MM.1S (cell line): ENCODE results near the gene PEAR1.

ENCODE experiments used
- DNase-seq: peaks from one replicate; pipeline ENCODE4 v3.0.0-alpha.2; 2015
- H2AFZ ChIP-seq: fragments of 300-600 bp; sonication (generic); 2 replicates; pipeline ENCODE4 v1.6.0; 2016; ENCODE audit warnings: antibody characterized with exemption, low read length
- H3F3A ChIP-seq: fragments of 300-600 bp; sonication (generic); 2 replicates; pipeline ENCODE4 v1.6.1; 2016; ENCODE audit warnings: mild to moderate bottlenecking, antibody characterized with exemption, low read length, moderate library complexity, mixed read lengths; ENCODE audit not compliant: insufficient read depth
- H3K27ac ChIP-seq: fragments of 300-600 bp; sonication (generic); 2 replicates; pipeline ENCODE4 v1.5.1; 2016; ENCODE audit warnings: mild to moderate bottlenecking, low read length
- H3K27me3 ChIP-seq: fragments of 300-600 bp; sonication (generic); replicated peaks from 2 replicates; pipeline ENCODE4 v1.6.0; 2016; ENCODE audit warnings: low read length; ENCODE audit not compliant: insufficient read depth
- H3K36me3 ChIP-seq: fragments of 300-600 bp; sonication (generic); replicated peaks from 2 replicates; pipeline ENCODE4 v1.6.1; 2016; ENCODE audit warnings: mild to moderate bottlenecking, low read length, mixed read lengths; ENCODE audit not compliant: insufficient read depth
- H3K4me1 ChIP-seq: fragments of 300-600 bp; sonication (generic); 2 replicates; pipeline ENCODE4 v1.6.1; 2016; ENCODE audit warnings: low read length, mixed read lengths
- H3K4me2 ChIP-seq: fragments of 300-600 bp; sonication (generic); 2 replicates; pipeline ENCODE4 v1.6.0; 2016; ENCODE audit warnings: low read depth, low read length
- H3K4me3 ChIP-seq: fragments of 300-600 bp; sonication (generic); 2 replicates; pipeline ENCODE4 v1.5.1; 2016; ENCODE audit warnings: low read length, mixed read lengths
- H3K79me2 ChIP-seq: fragments of 300-600 bp; sonication (generic); 2 replicates; pipeline ENCODE4 v1.6.1; 2016; ENCODE audit warnings: mixed run types, low read length, mixed read lengths
- H3K9ac ChIP-seq: fragments of 300-600 bp; sonication (generic); 2 replicates; pipeline ENCODE4 v1.6.1; 2016; ENCODE audit warnings: low read length, mixed read lengths
- H3K9me2 ChIP-seq: fragments of 300-600 bp; sonication (generic); replicated peaks from 2 replicates; pipeline ENCODE4 v1.6.1; 2016; ENCODE audit warnings: mild to moderate bottlenecking, low read length, mixed read lengths; ENCODE audit not compliant: insufficient read depth
- H3K9me3 ChIP-seq: fragments of 300-600 bp; sonication (generic); replicated peaks from 2 replicates; pipeline ENCODE4 v1.6.1; 2016; ENCODE audit warnings: mild to moderate bottlenecking, low read length, mixed read lengths; ENCODE audit not compliant: insufficient read depth
- H4K20me1 ChIP-seq: fragments of 300-600 bp; sonication (generic); 2 replicates; pipeline ENCODE4 v1.6.1; 2016; ENCODE audit warnings: mild to moderate bottlenecking, low read length, moderate library complexity, mixed read lengths; ENCODE audit not compliant: insufficient read depth
- CTCF ChIP-seq: fragments of 300-600 bp; sonication (generic); IDR thresholded peaks from 2 replicates; pipeline ENCODE4 v1.5.1; 2016; ENCODE audit warnings: antibody characterized with exemption, low read length, mixed read lengths
- EZH2 ChIP-seq: fragments of 300-600 bp; sonication (generic); optimal IDR thresholded peaks from 2 replicates; pipeline ENCODE3; 2017; ENCODE audit warnings: low read depth, mild to moderate bottlenecking, antibody characterized with exemption, low read length, mixed read lengths
- EZH2phosphoT487 ChIP-seq: fragments of 300-600 bp; sonication (generic); IDR thresholded peaks from 2 replicates; pipeline ENCODE4 v1.6.1; 2018; ENCODE audit warnings: antibody characterized with exemption, low read length

Gene PEAR1

GRCh38 chr1:156937883-156938282 is 44.4 kb downstream of the PEAR1 start:
- Histone ChIP-seq H3K4me1 (no peaks in the 10 kb centered on the region), H3K36me3 (no peaks in the 10 kb centered on the region), H3K9me2 (no peaks in the 10 kb centered on the region), H3F3A (no peaks in the 10 kb centered on the region), H4K20me1 (no peaks in the 10 kb centered on the region), H2AFZ (no peak overlapping the region), H3K4me2 (no peak overlapping the region), H3K9ac (no peak overlapping the region), H3K4me3 (no peak overlapping the region), H3K27ac (no peak overlapping the region), H3K9me3 (no peaks in the 10 kb centered on the region), H3K79me2 (no peaks in the 10 kb centered on the region), H3K27me3 (no peaks in the 10 kb centered on the region)
- no peak for DNase-seq
- TF ChIP-seq EZH2phosphoT487, result no peak
- TF ChIP-seq EZH2, result no peak
- TF ChIP-seq CTCF, result no peak

GRCh38 chr1:156938813-156939212 is 45.3 kb downstream of the PEAR1 start:
- Histone ChIP-seq H3F3A (no peaks in the 10 kb centered on the region), H3K9me3 (no peaks in the 10 kb centered on the region), H3K4me1 (no peaks in the 10 kb centered on the region), H3K79me2 (no peaks in the 10 kb centered on the region), H3K27me3 (no peaks in the 10 kb centered on the region), H3K27ac (no peak overlapping the region), H4K20me1 (no peaks in the 10 kb centered on the region), H3K4me2 (no peak overlapping the region), H2AFZ (no peak overlapping the region), H3K36me3 (no peaks in the 10 kb centered on the region), H3K9ac (no peak overlapping the region), H3K4me3 (no peak overlapping the region), H3K9me2 (no peaks in the 10 kb centered on the region)
- TF ChIP-seq CTCF (no peak), EZH2phosphoT487 (no peak), EZH2 (no peak)
- DNase-seq, result no peak

GRCh38 chr1:156939786-156940334 is 46.3 kb downstream of the PEAR1 start:
- Histone ChIP-seq H3K9me2 (no peaks in the 10 kb centered on the region), H4K20me1 (no peaks in the 10 kb centered on the region), H3F3A (no peaks in the 10 kb centered on the region), H3K27me3 (no peaks in the 10 kb centered on the region), H3K9ac (no peak overlapping the region), H2AFZ (no peak overlapping the region), H3K27ac (no peak overlapping the region), H3K9me3 (no peaks in the 10 kb centered on the region), H3K4me3 (no peak overlapping the region), H3K4me2 (no peak overlapping the region), H3K4me1 (no peaks in the 10 kb centered on the region), H3K79me2 (no peaks in the 10 kb centered on the region), H3K36me3 (no peaks in the 10 kb centered on the region)
- DNase-seq, result no peak
- TF ChIP-seq EZH2, result no peak
- no peak for TF ChIP-seq CTCF
- no peak for TF ChIP-seq EZH2phosphoT487
